Loucy (cell line): ENCODE results near the gene OR6S1.

Source experiments
- EZH2phosphoT487 ChIP-seq: fragments of 200-600 bp; IDR thresholded peaks from 2 replicates; pipeline ENCODE4 v1.6.1; 2018; ENCODE audit warnings: antibody characterized with exemption, mild to moderate bottlenecking, moderate library complexity, borderline replicate concordance
- TF ChIP-seq, protein P1 (sequence below): fragments of 200-600 bp; sonication (generic); conservative IDR thresholded peaks from 2 replicates; pipeline ENCODE4 v1.5.1; 2014; ENCODE audit warnings: mild to moderate bottlenecking, antibody characterized with exemption, low read length

DNA sequence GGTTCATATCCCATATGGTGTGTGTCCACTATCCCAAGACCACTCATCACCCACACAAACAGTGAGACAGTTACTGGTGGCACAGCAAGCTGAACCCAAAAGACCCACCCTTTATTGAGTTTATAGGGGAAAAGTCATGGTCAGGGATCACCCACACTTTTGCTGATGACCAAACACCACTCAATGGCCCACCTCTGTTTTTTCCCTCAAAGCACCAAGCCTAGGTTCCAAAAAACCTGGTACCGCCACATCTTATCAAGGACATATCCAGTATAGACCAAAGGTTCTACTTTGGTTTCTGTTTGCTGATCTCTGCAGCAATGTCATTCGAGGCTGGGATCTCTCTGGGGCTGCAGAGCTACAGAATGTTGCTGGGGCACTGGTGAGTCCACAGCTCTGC is 19.7 kb upstream of the OR6S1 start:
- TF ChIP-seq, protein P1, sequence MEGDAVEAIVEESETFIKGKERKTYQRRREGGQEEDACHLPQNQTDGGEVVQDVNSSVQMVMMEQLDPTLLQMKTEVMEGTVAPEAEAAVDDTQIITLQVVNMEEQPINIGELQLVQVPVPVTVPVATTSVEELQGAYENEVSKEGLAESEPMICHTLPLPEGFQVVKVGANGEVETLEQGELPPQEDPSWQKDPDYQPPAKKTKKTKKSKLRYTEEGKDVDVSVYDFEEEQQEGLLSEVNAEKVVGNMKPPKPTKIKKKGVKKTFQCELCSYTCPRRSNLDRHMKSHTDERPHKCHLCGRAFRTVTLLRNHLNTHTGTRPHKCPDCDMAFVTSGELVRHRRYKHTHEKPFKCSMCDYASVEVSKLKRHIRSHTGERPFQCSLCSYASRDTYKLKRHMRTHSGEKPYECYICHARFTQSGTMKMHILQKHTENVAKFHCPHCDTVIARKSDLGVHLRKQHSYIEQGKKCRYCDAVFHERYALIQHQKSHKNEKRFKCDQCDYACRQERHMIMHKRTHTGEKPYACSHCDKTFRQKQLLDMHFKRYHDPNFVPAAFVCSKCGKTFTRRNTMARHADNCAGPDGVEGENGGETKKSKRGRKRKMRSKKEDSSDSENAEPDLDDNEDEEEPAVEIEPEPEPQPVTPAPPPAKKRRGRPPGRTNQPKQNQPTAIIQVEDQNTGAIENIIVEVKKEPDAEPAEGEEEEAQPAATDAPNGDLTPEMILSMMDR, result no peak
- TF ChIP-seq EZH2phosphoT487, result no peak
